GM19372 (cell line): ENCODE results near the gene FCHSD2.

Experiments
- ATAC-seq: cut with Tn5 transposase; IDR thresholded peaks from one replicate; pipeline ENCODE4 v1.9.1; 2021; ENCODE audit warnings: mild to moderate bottlenecking, low read depth, moderate library complexity; ENCODE audit not compliant: unreplicated experiment

The FCHSD2 gene

DNA sequence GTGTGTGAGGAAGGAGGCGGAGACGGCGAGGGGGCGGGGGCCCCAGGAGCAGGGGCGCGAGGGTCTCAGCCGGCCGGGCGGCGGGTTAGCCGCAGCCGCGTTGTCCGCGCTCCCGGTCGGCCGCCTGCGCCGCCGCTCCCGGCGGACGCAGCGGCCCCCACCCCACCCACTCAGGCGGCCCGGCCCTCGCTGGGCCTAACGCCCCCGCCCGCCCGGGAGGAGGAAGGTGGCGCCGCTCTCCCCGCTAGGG, at the start of gene FCHSD2:
TSS of gene FCHSD2 (minus strand) at position 191 of the 250 bp plus-strand sequence. CDS start 441 bp downstream, outside the sequence.
- no peak for ATAC-seq

GRCh38 chr11:73191151-73191550, 49.0 kb upstream of the FCHSD2 start:
- ATAC-seq: no peak

DNA sequence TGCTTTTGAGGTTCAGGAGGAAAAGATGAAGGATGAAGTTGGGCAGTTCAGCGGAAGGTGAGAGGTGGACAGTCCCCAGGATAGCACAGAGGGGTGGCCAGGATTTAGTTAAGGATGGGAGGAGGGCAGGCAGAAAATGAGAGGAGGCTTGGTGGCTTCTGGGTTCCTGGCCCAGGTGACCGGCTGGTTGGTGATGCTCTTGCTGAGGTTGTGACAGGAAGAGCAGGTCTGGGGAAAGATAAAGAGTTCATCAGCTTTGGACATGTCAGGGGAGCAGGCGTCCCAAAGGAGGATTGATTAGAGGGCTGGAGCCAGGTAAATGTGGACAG, 48.4 kb upstream of the FCHSD2 start:
- no peak for ATAC-seq

DNA sequence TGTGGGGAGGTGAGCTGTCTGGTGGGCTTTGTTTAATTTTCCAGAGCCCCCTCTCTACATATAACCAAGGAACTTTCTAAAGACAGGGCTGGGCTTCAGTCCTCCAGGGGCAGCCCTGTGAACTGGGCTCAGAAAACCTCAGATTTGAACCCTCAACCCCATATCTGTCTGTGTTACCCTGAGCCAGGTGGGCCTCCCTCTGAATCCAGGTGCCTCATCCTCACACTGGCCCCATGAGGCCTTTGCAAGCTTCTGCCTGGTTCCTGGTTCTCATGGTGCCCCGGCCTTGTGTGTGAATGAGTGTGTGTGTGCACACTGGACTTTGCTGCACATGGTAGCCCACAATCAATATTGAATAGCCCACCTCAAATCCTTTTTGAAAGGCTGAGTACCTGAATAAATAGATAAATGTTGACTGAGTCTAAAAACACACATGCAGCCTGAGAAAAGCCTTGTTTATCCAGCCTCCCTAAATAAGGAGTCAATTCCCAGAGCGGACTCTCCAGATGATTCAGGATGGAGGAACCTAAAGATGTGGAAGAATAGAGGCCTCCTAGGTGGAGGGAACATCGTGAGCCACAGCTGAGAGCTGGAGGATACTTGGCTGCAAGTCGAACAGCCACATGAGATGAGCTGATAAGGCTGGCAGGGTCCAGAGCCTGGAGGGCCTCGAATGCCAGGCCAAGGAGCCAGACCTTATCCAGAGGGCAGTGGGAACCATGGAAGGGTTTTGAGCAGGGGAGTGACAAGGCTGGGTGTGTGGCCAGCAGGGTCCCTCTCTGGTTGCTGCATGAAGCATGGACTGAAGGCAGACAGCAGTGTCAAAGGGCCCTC, 47.8 kb upstream of the FCHSD2 start:
- no peak for ATAC-seq

DNA sequence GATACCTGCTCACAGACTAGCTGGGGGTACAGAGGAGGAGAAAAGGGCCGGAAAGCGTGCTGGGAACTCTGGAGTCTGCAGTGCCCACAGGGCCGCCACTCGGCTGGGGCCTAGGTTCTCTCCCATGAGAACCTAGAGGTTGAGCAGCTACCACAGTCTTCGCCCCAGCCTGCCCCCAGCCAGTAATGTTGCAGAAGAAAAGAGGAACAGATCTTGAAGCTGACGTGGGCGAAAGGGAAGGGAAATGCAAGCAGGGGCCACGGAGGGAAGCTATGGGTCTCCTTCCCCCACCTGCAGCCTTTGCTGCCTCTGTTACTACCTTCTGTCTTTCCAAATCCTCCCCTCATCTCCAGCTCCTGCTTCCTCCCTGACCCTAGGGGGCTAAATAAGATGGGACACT, 47.2 kb upstream of the FCHSD2 start:
- no peak for ATAC-seq

DNA sequence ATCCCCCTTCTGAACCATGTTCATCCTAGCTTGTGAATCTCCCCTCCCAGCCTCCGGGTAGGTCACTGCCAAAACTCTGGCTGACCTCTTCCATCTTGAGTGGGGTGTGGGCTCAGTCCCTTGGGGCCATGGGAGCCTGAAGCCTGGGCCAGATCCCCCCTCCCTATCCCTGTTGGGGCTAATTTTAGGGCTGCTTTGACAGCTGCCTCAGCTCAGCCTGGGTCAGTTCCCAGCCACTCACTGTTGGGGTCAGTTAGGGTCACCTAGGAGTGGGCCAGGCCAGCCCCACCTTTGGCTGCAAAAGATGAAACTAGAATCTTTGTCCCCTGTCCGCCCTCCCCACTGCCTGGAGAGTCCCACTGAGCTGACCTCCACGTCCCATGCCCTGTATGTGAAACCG, 46.2 kb upstream of the FCHSD2 start:
- no peak for ATAC-seq

- no peak for ATAC-seq
These were observed 45.7 kb upstream of the FCHSD2 start for GRCh38 chr11:73187854-73188253.

DNA sequence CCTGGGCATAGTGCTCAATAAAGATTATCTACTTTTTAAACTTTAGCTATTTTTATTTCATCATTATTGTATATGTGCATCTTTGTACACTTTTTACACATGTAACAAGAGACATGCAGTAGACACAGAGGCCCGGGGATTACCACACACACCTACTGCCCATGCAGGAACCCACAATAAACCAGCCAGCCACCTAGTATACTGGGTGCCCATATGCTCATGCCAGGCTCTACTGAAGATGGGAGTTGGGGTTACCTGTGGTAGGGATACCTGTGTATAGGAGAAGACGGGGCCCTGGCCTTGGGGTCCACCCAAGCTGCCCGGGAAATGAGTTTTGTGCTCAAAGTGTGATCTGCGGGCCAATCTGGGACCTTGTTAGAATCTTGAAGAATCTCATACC, 44.8 kb upstream of the FCHSD2 start:
- ATAC-seq: no peak

DNA sequence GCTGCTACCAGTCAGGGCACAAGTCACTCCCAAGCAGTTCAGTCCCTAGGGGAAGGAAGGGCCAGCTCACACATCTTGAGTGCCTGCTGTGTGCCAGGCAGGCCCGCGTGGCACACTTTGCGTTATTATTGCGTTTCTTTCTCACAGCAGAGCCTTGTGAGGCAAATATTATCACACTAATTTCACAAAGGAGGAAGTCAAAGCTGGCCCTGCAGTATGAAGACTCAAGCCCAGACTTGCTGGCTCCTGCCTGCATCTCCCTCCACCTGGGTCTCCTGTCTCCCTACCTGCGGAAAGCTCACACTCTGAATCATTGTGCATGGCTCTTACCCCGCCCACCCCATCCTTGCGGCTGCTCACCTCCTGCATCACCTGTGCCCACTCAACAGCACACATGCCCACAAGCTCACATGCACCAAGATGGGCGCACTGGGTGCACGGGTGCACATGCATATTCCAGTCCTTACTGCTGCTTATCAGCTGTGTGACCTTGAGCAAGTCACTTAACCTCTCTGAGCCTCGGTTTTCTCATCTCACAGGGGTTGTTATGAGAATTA, 44.3 kb upstream of the FCHSD2 start:
- no peak for ATAC-seq

DNA sequence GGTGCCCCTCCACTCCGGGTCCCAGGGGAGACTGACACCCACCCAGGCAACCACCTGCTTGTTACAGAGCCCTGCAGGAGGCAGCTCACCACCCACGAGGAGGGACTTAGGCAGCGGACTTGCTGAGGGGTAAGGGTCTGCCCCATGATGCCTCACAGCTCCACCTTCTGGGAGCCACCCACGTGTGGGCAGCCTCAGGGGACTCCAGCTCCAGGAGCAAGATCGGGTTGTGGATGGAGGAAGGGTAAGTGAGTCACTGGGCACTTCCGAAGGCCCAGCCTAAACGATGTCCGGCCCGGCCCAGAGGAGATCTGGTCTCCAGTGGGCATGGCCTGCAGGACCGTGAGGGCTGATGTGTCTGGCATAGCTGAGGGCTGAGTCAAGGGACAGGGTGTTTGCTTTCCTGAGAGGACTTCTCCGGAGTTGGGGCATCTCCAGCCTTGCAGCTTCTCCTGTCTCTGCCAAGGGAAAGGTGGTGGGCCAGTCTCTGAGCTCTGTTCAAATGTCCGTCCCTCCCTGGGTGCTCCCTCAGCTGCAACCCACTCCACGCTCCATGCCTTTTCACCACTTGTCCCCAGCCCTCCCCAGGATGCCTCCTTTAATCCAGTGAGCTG, 43.7 kb upstream of the FCHSD2 start:
- no peak for ATAC-seq

GRCh38 chr11:73184953-73185671, 43.0 kb upstream of the FCHSD2 start:
- ATAC-seq: no peak

DNA sequence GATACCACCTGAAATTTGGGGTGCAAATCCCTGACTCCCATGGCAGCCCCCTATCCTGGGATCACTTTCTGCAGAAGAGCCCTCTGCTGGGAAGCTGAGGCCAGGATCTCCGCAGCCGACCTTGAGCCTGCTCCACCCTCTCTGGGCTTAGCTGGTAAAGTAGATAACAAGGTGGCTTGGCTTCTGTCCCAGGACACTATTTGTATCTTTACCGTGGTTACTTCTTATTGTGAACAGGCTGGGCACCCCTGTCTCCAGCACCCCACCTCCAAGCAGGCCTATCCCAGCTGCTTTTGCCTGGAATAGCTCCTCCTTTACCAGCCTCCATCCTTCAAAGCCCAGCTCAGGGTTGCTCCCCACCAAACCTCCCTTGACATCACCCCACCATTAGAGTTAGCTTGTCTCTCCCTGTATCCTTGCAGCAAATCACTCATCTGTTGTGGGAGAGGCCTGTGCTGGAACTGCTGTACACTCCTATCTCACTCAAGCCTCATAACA, 40.8 kb upstream of the FCHSD2 start:
- ATAC-seq: no peak

- ATAC-seq: no peak
These were observed 36.6 kb upstream of the FCHSD2 start for GRCh38 chr11:73178681-73179080.

GRCh38 chr11:73177778-73178539, 35.8 kb upstream of the FCHSD2 start:
- no peak for ATAC-seq

DNA sequence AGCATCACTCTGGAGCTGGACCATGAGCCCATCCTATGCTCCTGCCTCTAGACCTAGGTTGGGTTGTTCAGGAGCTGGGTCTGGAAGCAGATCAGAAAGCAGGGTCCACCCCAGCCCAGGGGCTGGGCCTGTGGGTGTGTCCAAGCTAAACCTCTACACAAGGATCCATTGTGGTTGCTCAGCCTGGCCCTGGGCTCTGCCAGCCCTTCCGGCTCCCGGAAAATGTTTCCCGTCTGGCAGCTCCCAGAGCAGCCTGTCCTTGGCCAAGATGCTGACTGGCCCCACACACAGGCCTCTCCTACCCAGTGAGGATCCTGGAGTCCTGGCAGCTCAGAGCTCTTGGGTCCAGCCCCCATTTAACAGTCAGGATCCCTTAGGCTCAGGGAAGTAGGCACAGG, 35.3 kb upstream of the FCHSD2 start:
- no peak for ATAC-seq

- no peak for ATAC-seq
These were observed 34.7 kb upstream of the FCHSD2 start for GRCh38 chr11:73176874-73177155.

- no peak for ATAC-seq
These were observed 34.2 kb upstream of the FCHSD2 start for GRCh38 chr11:73176145-73176873.

GRCh38 chr11:73175551-73176144, 33.5 kb upstream of the FCHSD2 start:
- ATAC-seq: no peak

- ATAC-seq: no peak
These were observed 32.3 kb upstream of the FCHSD2 start for GRCh38 chr11:73174495-73174791.
